Hippocampal formation (tissue), 2 donors: ENCODE data around the gene ELOA.
"Not testable (repeated sequence)": the region's sequence is repeated elsewhere in the genome, so short reads cannot be mapped to it uniquely, and the experiment has no call there.

Experiments
- DNase-seq, 2 donors: peaks; one replicate each; lab custom pipeline; 2025; lab: John Stamatoyannopoulos, UW

The ELOA gene

DNA sequence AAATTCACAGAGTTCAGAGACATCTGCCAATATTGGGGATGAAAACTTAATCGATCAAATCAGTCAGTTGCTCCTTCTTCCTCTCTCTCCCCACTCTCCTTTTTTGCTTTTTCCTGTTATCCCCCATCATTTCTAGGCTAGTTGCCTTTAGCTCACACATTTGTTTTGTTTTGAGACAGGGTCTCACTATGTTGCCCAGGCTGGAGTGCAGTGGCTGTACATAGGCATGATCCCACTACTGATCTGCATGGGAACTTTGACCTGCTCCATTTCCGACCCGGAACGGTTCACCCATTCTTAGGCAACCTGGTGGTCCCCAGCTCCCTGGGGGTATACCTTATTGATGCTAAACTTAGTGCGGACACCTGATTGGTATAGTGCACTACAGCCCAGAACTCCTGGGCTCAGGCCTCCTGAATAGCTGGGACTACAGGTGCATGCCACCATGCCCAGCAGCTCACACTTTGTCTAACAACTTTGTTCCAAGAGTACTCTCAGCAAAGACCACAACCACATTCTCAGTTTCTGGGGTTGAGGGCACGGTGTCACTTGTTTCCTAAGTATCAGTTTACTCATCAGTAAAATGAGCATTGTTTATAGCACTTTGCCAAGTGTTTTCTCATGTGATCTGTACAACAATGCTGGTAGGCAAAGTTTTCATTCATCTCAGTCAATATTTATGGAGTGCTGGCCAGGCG lies 6.7 kb upstream of the ELOA start:
- DNase-seq, result no peak

DNA sequence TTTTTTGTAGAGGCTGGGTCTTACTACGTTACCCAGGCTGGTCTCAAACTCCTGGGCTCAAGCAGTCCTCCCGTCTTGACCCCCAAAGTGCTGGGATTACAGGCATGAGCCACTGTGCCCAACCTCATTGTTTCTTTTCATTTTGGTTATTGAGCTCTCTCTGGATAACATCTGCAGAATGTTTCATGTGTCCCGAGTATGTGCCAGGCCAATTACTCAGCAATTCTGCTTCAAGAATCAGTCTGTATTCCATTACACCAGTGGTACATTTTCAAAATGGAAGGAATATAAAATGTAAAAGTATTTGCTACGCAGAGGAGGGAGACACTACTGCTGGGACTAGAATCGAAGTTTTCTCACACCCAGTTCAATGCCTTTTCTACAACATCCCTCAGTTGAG lies 1.7 kb upstream of the ELOA start:
- DNase-seq, result no peak

DNA sequence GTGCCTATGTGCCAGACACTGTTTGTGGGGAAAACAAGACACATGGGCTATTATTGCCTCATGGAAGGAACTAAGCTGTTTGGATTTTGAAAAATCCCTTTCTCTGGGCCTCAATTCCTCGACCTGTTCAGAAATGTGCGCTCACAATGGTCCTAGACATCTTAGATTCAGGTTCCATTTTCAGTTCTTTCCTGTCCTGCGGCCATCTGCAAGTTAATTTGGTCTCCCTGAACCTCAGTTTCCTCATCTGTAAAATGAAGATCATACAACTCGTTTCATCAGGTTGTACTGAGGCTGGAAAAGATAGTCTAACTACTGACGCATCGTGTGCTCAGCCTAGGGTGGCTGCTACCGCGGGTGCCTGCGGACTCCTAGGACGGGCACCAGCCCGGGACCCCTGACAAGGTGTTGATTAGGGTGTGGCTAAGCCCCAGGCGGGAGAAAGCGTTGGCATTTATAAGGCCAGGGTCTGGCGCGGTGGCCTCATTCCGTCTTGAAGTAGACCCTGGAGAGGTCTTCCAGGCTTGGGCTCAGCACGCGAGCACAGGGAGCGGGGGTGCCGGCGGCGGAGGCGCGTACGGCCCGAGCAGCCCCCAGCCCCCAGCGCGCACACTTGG lies 493 bp upstream of the ELOA start:
- DNase-seq, result no peak

DNA sequence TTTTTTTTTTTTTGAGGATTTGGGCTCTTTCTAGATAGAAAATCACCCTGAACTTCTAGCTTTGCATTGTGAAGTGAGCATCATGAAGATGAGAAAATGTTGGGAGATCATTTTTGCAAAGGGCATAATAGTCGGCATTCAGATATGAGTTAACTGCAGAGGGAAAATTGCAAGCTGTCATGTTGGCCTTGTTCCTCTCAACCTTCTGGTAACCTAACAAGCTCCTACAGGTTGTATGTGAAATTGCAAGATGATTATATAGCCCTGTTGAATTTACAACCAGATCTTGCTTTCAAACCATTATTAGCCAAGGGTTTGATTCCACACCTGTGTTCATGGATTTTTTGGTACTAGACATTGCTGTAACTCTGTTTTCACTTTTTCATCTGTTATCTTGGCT lies 2.2 kb downstream of the ELOA start:
- DNase-seq, result no peak

DNA sequence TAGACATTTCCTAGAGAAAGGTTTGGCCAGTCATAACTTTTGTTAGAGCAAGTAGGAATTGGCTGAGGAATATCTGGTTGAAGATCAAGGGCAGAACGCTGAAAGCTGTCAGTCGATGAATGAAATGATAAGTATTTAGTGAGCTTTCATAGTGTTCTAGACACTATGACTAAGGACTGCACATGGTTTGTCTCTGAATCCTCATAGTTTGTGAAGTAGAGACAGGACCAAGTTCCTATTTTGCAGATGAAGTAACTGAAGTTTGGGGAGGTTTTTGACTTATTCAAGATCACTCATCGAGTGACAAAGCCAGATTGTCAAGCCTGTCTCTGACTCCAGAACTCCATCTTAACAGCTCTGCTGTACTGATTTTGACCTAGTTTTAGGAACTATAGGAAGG lies 4.7 kb downstream of the ELOA start:
- DNase-seq, result no peak

DNA sequence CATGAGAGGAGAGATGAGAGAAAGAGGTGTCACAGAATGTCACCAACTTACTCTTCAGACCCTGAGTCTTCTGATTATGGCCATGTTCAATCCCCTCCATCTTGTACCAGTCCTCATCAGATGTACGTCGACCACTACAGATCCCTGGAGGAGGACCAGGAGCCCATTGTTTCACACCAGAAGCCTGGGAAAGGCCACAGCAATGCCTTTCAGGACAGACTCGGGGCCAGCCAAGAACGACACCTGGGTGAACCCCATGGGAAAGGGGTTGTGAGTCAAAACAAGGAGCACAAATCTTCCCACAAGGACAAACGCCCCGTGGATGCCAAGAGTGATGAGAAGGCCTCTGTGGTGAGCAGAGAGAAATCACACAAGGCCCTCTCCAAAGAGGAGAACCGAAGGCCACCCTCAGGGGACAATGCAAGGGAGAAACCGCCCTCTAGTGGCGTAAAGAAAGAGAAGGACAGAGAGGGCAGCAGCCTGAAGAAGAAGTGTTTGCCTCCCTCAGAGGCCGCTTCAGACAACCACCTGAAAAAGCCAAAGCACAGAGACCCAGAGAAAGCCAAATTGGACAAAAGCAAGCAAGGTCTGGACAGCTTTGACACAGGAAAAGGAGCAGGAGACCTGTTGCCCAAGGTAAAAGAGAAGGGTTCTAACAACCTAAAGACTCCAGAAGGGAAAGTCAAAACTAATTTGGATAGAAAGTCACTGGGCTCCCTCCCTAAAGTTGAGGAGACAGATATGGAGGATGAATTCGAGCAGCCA lies 8.0 kb downstream of the ELOA start:
- DNase-seq, result no peak

DNA sequence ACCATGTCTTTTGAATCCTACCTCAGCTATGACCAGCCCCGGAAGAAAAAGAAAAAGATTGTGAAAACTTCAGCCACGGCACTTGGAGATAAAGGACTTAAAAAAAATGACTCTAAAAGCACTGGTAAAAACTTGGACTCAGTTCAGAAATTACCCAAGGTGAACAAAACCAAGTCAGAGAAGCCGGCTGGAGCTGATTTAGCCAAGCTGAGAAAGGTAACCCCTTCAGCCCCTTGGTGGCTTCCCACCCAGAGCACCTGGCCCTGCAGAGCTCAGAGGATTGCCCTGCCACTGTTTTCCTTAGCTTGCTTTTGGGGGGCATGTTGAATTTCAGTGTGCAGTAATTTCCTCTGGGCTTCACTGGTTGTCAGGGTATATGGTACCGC lies 8.5 kb downstream of the ELOA start:
- no peak for DNase-seq

DNA sequence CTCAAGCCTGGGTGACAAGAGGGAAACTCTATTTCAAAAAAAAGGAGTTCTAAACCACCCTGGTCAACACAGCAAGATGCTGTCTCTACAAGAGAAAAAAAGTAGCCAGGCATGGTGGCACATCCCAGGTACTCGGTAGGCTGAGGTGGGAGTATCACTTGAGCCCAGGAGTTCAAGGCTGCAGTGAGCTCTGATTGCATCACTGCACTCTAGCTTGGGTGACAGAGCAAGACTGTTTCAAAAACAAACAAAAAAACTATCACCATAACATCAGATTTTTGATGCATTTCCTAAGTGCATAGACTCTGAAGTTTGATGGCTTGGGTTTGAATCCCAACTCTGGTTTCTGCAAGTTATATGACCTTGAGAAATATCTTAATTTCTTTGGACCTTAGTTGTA lies 9.6 kb downstream of the ELOA start:
- DNase-seq, result no peak

DNA sequence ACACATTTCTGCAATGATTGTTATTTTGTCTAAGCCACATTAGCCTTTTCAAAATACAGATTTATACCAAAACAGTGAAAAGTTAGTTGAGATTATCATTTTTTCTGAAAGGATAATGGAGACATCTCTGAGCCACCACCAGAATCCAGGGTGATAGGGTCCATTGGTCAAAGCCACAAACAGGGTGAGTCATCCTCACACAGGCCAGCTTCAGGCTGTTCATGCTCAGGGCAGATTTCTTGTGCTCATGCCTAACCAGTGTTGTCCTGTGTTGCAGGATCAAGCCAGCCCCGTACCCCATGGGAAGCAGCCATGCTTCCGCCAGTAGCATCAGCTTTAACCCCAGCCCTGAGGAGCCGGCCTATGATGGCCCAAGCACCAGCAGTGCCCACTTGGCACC lies 13.4 kb downstream of the ELOA start:
- DNase-seq, result no peak

DNA sequence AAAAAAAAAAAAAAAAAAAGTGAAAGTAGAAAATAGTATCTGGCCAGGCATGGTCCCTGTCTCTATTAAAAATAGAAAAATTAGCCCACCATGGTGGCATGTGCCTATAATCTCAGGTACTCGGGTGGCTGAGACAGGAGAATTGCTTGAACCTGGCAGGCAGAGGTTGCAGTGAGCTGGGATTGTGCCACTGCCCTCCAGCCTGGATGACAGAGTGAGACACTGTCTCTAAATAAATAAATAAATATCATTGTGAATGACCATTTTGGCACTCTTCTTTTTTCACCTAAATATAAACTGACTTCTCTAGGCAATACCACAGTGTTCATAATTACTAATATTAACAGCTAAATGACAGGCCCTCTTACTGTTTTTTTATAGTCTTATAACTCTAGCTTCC lies 14.5 kb downstream of the ELOA start:
- DNase-seq, result no peak

DNA sequence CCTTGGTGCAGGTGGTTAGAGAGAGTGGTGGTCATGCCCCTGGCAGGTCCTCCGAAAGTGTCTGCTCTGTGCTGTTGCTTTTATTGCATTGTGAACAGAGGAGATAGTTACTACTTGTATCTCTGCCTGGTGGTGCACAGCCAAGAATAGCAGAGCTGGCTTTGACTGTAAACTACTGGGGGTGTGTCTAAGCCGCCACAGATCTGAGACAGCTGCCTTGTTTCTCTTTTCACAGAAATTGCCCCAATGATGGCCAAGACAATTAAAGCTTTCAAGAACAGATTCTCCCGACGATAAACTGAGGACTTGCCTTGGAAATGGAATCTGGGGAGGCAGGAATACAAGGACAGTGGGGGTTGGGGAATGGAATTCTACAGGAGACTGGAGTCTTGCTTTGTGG lies 16.0 kb downstream of the ELOA start:
- peak; percentile 56 to 71 for DNase-seq

DNA sequence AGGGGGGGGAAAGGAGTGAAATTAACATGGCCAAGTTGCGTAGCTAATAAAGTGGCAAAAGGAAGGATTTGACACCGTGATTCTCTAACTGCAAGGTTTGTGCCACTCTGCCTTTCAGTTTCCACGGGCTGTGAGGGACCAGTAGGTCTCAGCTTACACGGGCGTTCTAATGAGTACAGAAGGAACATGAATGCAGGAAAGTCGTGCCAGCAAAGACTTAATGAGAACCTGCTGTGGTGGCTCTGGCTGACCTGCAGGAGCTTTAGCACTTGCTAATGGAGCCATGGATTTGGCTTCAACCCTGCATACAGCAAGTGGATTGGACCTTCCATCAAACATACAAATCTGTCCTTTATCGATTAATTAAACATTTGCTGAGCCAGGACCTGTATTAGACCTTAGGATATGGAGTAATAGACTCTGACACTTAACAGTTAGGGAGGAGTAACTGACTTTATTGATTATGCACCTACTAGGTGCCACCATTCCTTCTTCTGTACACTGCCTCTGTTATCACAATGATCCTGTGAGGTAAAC lies 19.8 kb downstream of the ELOA start:
- no peak for DNase-seq

DNA sequence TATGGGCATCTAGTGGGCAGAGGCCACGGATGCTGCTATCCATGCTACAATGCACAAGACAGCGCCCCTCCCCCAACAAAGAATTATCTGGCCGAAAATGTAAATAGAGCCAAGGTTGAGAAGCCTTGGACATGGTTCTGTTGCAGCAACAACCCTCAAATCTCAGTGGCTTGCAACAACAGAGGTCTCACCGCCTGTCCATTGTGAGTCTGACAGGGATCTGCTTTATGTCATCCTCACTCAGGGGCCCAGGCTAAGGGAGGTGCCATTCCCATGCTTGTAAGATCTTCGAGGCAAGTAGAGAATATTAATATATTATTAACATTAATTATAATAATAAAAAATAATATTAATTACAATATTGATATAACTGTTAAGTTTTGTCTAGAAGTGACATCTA lies 25.5 kb downstream of the ELOA start:
- no peak for DNase-seq

DNA sequence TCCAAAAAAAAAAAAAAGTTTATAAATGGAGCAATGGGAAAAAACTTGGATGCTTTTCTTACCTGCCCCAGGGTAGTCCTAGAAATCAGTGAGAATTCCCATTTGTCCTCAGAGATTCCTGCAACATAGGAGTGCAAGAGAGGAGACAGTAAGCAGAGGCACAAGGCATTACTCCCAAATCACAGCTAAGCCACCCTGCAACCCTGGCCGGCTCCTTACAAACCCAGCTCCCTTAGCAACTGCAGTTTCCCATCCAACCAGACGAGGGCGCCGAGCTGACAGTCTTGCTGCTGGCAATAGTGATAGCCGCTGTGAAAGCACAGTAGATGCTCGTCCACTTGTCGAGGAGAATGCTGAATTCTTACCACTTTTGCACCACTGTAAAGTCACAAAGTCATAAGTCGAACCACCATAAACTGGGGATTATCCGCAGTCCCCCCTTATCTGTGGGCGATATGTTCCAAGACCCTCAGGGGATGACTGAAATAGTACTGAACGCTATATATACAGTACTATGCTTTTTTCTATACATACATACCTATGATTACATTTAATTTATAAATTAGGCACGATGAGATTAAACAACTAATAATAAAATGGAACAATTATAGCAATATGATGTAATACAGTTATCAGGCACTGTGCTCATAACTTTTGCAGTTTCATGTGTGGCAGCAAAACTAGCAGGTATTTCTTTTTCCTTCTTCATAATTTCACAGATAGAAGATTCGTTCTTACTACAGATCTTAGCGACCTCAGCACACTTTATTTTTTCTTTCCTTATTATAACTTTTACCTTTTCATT lies 29.0 kb downstream of the ELOA start:
- DNase-seq, result peak; percentile 39 to 66

DNA sequence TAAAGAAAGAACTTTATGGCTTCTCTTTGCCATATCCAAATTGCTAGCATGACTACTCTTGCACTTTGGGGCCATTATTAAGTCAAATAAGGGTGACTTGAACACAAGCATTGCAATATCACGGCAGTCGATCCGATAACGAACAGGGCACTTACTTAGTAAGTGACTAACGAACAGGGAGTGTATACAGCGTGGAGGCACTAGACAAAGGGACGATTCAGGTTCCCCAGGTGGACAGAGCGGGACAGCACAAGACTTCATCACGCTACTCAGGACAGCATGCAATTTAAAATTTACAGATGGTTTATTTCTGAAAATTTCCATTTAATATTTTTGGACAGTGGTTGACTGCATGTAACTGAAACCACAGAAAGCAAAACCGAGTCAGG lies 29.6 kb downstream of the ELOA start:
- DNase-seq, result no peak

DNA sequence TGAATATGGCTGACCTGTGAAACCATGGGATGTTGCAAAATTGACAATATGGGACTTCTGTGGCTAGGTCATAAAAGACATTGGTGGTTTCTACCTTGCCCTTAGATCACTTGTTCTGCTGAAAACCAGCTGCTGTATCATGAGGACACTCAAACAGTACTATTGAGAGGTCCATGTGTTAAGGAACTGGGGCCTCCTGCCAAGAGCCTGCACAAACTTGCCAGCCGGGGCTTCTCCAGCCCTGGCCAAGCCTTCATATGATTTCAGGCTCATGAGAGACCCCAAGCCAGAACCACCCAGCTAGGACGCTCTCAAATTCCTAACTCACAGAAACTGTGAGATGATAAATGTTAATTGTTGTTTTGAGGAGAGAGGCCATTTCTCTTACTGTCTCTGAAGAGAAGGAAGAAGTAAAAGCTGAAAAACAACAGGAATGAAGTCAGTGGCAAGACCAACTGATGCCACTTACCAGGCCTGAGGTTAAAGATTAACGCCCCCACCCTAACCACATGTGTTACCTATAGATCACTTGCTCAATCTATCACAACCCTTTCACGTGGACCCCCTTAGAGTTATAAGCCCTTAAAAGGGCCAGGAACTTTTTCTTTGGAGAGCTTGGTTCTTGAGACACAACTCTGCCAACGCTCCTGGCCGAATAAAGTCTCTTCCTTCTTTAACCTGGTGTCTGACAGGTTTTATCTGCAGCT lies 31.1 kb downstream of the ELOA start:
- no peak for DNase-seq

DNA sequence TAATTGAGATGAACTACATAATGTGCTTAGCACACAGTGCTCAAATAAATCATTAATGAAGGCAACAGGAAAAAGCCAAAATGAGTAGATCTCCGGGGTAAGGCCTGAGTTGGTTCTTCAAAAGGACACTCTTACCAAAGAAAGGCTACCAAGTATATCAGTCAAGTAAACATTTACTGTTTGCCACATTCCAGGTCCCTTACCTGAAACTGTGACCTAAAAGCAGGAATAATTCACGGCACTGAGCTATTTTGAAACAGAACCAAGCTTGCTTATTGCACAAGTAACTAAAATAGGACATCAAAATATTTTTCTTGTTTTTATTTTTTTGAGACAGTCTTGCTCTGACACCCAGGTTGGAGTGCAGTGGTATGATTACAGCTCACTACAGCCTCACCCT lies 32.9 kb downstream of the ELOA start:
- no peak for DNase-seq

DNA sequence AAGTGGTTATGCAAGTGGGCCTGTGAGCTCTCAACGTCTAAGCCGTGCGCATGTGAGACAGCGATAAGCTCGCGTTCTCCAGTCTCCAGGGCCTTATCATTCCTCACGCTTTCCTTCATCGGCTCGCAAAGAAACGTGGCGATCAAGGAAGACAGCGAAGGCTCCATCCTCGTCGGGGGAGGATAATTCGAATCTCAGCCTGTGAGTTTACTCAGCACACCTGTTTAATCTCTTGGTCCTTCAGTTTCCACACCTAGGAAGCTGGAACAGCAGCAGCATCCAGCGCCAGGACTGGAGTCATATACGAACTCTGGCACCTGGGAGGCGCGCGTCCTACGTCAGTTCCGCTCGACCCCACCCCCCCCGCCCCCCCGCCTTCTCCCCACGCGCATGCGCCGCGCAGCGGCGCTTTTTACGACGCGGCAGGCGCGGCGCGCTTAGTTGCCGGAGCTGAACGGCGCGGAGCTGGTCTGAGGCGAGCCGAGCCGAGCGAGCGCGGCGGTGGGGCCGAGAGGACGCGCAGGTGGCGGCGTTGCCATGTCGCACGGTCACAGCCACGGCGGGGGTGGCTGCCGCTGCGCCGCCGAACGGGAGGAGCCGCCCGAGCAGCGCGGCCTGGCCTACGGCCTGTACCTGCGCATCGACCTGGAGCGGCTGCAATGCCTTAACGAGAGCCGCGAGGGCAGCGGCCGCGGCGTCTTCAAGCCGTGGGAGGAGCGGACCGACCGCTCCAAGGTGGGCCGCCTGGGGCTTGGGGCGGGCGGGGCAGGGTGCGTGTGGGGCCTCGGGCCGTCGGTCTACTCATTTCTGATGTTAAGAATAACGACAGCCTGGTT lies 34.9 kb downstream of the ELOA start, which contains the start of gene PITHD1:
PITHD1 (plus strand) TSS at position 440 of the 836 bp plus-strand sequence; CDS start at position 538, 98 bp downstream.
- peak; percentile 69 to 78 for DNase-seq

DNA sequence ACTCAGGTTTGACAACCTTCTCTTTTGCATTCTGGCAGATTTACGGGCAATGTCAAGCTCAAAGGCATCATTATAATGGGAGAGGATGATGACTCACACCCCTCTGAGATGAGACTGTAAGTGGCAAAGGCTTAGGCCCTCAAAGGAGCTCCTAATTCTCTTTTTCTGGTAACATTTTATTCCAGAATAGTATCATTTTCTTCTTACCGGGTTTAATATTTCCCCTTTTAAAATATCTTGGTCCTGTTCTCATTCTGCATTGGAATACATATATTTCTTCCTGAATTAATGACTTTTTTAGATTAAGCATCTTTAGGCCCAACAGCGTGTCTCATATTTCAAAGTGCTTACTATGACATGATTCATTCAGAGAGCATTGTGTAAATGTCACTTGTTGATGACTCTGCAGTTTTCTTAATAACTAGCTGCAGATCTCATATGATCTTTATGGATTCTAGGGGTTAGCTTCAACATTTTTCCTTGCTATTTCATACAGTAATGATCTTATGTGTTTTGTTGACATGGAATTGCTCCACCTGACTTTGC lies 36.6 kb downstream of the ELOA start:
- no peak for DNase-seq

DNA sequence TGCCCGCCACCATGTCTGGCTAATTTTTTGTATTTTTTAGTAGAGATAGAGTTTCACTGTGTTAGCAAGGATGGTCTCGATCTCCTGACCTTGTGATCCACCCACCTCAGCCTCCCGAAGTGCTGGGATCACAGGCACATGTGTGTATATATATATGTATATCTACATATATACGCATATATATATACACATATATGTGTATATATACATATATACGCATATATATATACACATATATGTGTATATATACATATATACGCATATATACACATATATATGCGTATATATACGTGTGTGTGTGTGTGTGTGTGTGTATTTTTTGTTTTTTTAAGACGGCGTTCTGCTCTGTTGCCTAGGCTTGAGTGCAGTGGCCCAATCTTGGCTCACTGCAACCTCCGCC lies 39.9 kb downstream of the ELOA start:
- DNase-seq, result not testable (repeated sequence)
